ENCODE measurements around the gene HSPH1. TPM values are rescaled to one million over a fixed set of nuclear protein-coding genes. Genes with fewer than 3 reads are reported as not detected.

The HSPH1 gene
- total and polyA plus RNA-seq, 2 of the 8 experiments (the other 6 are each of a cell fraction or from before 2014, with no cell fraction given): 14.2 to 145 TPM

GRCh38 chr13:31136724-31137123, 25.0 kb downstream of the HSPH1 start:
- FAIRE-seq: no peak
- TF ChIP-seq RAD21 (IDR thresholded peaks at IDR 0.05 in 1 of 2, conservative IDR thresholded peaks at IDR 0.05 in 1 of 2; ENCODE audit: low read depth in 2 of 2, low read length in 2 of 2): no peak
- TF ChIP-seq RXRA (IDR thresholded peaks at IDR 0.05; ENCODE audit: insufficient read depth, low read depth, low read length): no peak
- TF ChIP-seq USF2 (IDR thresholded peaks at IDR 0.05; ENCODE audit: low read length): no peak
- TF ChIP-seq MAX (IDR thresholded peaks at IDR 0.05): no peak
- no peak for TF ChIP-seq RBBP5 (IDR thresholded peaks at IDR 0.05; ENCODE audit: borderline replicate concordance, low read depth, low read length)
- no peak for TF ChIP-seq TBP (IDR thresholded peaks at IDR 0.05; ENCODE audit: low read depth, low read length)
- TF ChIP-seq SUZ12 (IDR thresholded peaks at IDR 0.05; ENCODE audit: low read length): no peak
- no peak for TF ChIP-seq E2F6 (IDR thresholded peaks at IDR 0.05)
- Histone ChIP-seq H3K36me3 (ENCODE audit: control insufficient read depth in 2 of 4, insufficient read depth in 4 of 4, low read length in 3 of 4) (peaks cover 6 to 64% (median 38%) of the 10 kb centered on the region in 4 experiments), H3K9ac (replicated peaks in 1 of 4; ENCODE audit: extremely low read depth in 1 of 4, low read depth in 3 of 4, low read length in 3 of 4) (no peak overlapping the region), H3K79me2 (ENCODE audit: control insufficient read depth in 1 of 2, insufficient read depth in 2 of 2, low read length in 2 of 2) (no peaks in the 10 kb centered on the region), H4K8ac (ENCODE audit: extremely low read depth, insufficient read depth, low read length) (no peak overlapping the region), H3K27ac (ENCODE audit: low read depth, low read length) (no peak overlapping the region), H3K4me2 (ENCODE audit: insufficient read depth in 1 of 2, low read depth in 2 of 2, low read length in 2 of 2) (no peak overlapping the region), H2BK20ac (ENCODE audit: low read length) (no peak overlapping the region), H2BK120ac (replicated peaks; ENCODE audit: low read depth, low read length) (no peak overlapping the region), H3K23me2 (ENCODE audit: low read depth, low read length) (no peaks in the 10 kb centered on the region; the same call in 1 of the 2 replicates), H3K9me3 (ENCODE audit: insufficient read depth in 2 of 2, low read depth in 1 of 2, low read length in 1 of 2) (no peaks in the 10 kb centered on the region), H4K20me1 (replicated peaks in 1 of 2; ENCODE audit: control insufficient read depth in 1 of 2, insufficient read depth in 2 of 2, low read length in 2 of 2) (peaks cover 0 to 1% of the 10 kb centered on the region in 2 experiments), H3K56ac (replicated peaks; ENCODE audit: insufficient read length, low read depth, low read length) (no peak overlapping the region), H2AFZ (ENCODE audit: low read length) (no peak overlapping the region), H4K5ac (ENCODE audit: insufficient read length, low read depth, low read length) (no peak overlapping the region), H3K79me1 (ENCODE audit: low read depth, low read length) (no peaks in the 10 kb centered on the region), H3K4me1 (replicated peaks in 1 of 4; ENCODE audit: control insufficient read depth in 3 of 4, insufficient read depth in 4 of 4, low read length in 3 of 4) (no peaks in the 10 kb centered on the region), H3K14ac (ENCODE audit: insufficient read length) (no peak overlapping the region), H3K4me3 (ENCODE audit: extremely low read depth in 1 of 4, insufficient read depth in 2 of 4, low read depth in 3 of 4, low read length in 4 of 4) (no peak overlapping the region), H2AK5ac (ENCODE audit: low read depth, low read length) (no peak overlapping the region), H2BK15ac (ENCODE audit: low read length) (no peak overlapping the region), H4K91ac (replicated peaks; ENCODE audit: insufficient read length, low read length) (no peak overlapping the region), H2BK5ac (ENCODE audit: low read depth, low read length) (no peak overlapping the region), H3K23ac (ENCODE audit: insufficient read length) (no peak overlapping the region), H3K27me3 (replicated peaks in 1 of 4; ENCODE audit: control insufficient read depth in 3 of 4, extremely low read depth in 1 of 4, insufficient read depth in 3 of 4, low read length in 3 of 4) (no peaks in the 10 kb centered on the region), H3K4ac (replicated peaks; ENCODE audit: insufficient read length, low read depth, low read length) (no peak overlapping the region), H3K18ac (ENCODE audit: extremely low read depth, low read length) (no peak overlapping the region), H2BK12ac (ENCODE audit: low read depth, low read length) (no peak overlapping the region)
- no peak for DNase-seq (ENCODE audit: low read depth in 1 of 2, low spot score in 2 of 2)
- CTCF ChIA-PET (ENCODE audit: partially characterized antibody): no interaction called here
- POLR2A ChIA-PET (ENCODE audit: partially characterized antibody): no interaction called here

Measured in H1 (cell line).